Endothelial cell of umbilical vein (primary cell): ENCODE data around the gene VTA1.

Experiments used
- EZH2 ChIP-seq: IDR thresholded peaks from 2 replicates; pipeline ENCODE4 v1.6.1; 2012; ENCODE audit warnings: borderline replicate concordance, low read depth, mild to moderate bottlenecking, moderate library complexity, low read length, inconsistent platforms; ENCODE audit not compliant: severe bottlenecking
- FOS ChIP-seq: IDR thresholded peaks from 2 replicates; pipeline ENCODE4 v1.6.1; 2011; ENCODE audit warnings: mild to moderate bottlenecking, low read length, moderate library complexity, borderline replicate concordance; ENCODE audit not compliant: insufficient read depth
- POLR2A ChIP-seq: IDR thresholded peaks from 2 replicates; pipeline ENCODE4 v1.6.1; 2012; ENCODE audit warnings: low read depth, mild to moderate bottlenecking, control low read depth, low read length
- POLR2AphosphoS5 ChIP-seq: IDR thresholded peaks from 2 replicates; pipeline ENCODE4 v1.6.1; 2012; ENCODE audit warnings: low read depth, mild to moderate bottlenecking, control low read depth, low read length, moderate library complexity; ENCODE audit not compliant: insufficient read depth
- TF ChIP-seq, protein P1 (sequence below), 2 donors: IDR thresholded peaks; 1 replicate in 1 of 2; 2 replicates in 1 of 2; pipeline ENCODE4 v1.5.1; 2011; ENCODE audit warnings: low read length in 2 of 2, mild to moderate bottlenecking in 2 of 2, moderate library complexity in 2 of 2, control low read depth in 1 of 2, inconsistent platforms in 1 of 2, low read depth in 1 of 2; ENCODE audit not compliant: insufficient read depth in 1 of 2; ENCODE audit errors: extremely low read depth in 1 of 2
- TF ChIP-seq, protein P2 (sequence below): IDR thresholded peaks from 2 replicates; pipeline ENCODE4 v1.6.1; 2011; ENCODE audit not compliant: insufficient read depth, insufficient read length

- TF ChIP-seq, protein P1, sequence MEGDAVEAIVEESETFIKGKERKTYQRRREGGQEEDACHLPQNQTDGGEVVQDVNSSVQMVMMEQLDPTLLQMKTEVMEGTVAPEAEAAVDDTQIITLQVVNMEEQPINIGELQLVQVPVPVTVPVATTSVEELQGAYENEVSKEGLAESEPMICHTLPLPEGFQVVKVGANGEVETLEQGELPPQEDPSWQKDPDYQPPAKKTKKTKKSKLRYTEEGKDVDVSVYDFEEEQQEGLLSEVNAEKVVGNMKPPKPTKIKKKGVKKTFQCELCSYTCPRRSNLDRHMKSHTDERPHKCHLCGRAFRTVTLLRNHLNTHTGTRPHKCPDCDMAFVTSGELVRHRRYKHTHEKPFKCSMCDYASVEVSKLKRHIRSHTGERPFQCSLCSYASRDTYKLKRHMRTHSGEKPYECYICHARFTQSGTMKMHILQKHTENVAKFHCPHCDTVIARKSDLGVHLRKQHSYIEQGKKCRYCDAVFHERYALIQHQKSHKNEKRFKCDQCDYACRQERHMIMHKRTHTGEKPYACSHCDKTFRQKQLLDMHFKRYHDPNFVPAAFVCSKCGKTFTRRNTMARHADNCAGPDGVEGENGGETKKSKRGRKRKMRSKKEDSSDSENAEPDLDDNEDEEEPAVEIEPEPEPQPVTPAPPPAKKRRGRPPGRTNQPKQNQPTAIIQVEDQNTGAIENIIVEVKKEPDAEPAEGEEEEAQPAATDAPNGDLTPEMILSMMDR (IDR thresholded peaks at IDR 0.05; ENCODE audit: extremely low read depth in 1 of 2, insufficient read depth in 1 of 2, low read depth in 1 of 2, low read length in 2 of 2): no peak
- TF ChIP-seq, protein P2, sequence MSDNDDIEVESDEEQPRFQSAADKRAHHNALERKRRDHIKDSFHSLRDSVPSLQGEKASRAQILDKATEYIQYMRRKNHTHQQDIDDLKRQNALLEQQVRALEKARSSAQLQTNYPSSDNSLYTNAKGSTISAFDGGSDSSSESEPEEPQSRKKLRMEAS: no peak
- no peak for TF ChIP-seq FOS
- no peak for TF ChIP-seq POLR2A
- TF ChIP-seq EZH2: no peak
- TF ChIP-seq POLR2AphosphoS5: no peak
Measured at GRCh38 chr6:142185641-142186040, 38.6 kb downstream of the VTA1 start.
